Ishikawa (cell line): ENCODE data around the gene C3orf52.

Source experiments
- CEBPB ChIP-seq: IDR thresholded peaks from 2 replicates; pipeline ENCODE4 v1.6.1; 2012
- EGR1 ChIP-seq: IDR thresholded peaks from 2 replicates; pipeline ENCODE4 v1.6.1; 2012
- EP300 ChIP-seq: IDR thresholded peaks from 2 replicates; pipeline ENCODE4 v1.6.1; 2012; ENCODE audit warnings: borderline replicate concordance
- NFIC ChIP-seq: IDR thresholded peaks from 2 replicates; pipeline ENCODE4 v1.6.1; 2012
- RAD21 ChIP-seq: IDR thresholded peaks from 2 replicates; pipeline ENCODE4 v1.6.1; 2012; ENCODE audit warnings: low read depth
- TAF1 ChIP-seq: IDR thresholded peaks from 2 replicates; pipeline ENCODE4 v1.6.1; 2012; ENCODE audit warnings: low read depth, mild to moderate bottlenecking
- TEAD4 ChIP-seq: IDR thresholded peaks from 2 replicates; pipeline ENCODE4 v1.6.1; 2012
- YY1 ChIP-seq: IDR thresholded peaks from 2 replicates; pipeline ENCODE4 v1.6.1; 2012; ENCODE audit warnings: low read depth
- TF ChIP-seq, protein P1 (sequence below): IDR thresholded peaks from 2 replicates; pipeline ENCODE4 v1.6.1; 2012
- TF ChIP-seq, protein P2 (sequence below): IDR thresholded peaks from 2 replicates; pipeline ENCODE4 v1.6.1; 2012; ENCODE audit warnings: low read depth, mild to moderate bottlenecking

- TF ChIP-seq, protein P1, sequence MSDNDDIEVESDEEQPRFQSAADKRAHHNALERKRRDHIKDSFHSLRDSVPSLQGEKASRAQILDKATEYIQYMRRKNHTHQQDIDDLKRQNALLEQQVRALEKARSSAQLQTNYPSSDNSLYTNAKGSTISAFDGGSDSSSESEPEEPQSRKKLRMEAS, result no peak
- TF ChIP-seq TEAD4 (no peak), CEBPB (no peak), NFIC (no peak), RAD21 (no peak), EGR1 (no peak), YY1 (no peak), EP300 (no peak), TAF1 (no peak)
- TF ChIP-seq, protein P2, sequence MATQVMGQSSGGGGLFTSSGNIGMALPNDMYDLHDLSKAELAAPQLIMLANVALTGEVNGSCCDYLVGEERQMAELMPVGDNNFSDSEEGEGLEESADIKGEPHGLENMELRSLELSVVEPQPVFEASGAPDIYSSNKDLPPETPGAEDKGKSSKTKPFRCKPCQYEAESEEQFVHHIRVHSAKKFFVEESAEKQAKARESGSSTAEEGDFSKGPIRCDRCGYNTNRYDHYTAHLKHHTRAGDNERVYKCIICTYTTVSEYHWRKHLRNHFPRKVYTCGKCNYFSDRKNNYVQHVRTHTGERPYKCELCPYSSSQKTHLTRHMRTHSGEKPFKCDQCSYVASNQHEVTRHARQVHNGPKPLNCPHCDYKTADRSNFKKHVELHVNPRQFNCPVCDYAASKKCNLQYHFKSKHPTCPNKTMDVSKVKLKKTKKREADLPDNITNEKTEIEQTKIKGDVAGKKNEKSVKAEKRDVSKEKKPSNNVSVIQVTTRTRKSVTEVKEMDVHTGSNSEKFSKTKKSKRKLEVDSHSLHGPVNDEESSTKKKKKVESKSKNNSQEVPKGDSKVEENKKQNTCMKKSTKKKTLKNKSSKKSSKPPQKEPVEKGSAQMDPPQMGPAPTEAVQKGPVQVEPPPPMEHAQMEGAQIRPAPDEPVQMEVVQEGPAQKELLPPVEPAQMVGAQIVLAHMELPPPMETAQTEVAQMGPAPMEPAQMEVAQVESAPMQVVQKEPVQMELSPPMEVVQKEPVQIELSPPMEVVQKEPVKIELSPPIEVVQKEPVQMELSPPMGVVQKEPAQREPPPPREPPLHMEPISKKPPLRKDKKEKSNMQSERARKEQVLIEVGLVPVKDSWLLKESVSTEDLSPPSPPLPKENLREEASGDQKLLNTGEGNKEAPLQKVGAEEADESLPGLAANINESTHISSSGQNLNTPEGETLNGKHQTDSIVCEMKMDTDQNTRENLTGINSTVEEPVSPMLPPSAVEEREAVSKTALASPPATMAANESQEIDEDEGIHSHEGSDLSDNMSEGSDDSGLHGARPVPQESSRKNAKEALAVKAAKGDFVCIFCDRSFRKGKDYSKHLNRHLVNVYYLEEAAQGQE, result no peak
These were observed 33.0 kb upstream of the C3orf52 start for GRCh38 chr3:112053229-112053628.
